H9 (cell line): ENCODE results near the gene CCDC81. TPM values are rescaled to one million over a fixed set of nuclear protein-coding genes. Genes with fewer than 3 reads are reported as not detected.
"Not testable (repeated sequence)": the region's sequence is repeated elsewhere in the genome, so short reads cannot be mapped to it uniquely, and the experiment has no call there.

Experiments used
- DNase-seq: peaks from one replicate; pipeline ENCODE4 v3.0.0-alpha.2; 2017
- H2AFZ ChIP-seq: one replicate; pipeline ENCODE4 v1.6.1; 2013; ENCODE audit warnings: mild to moderate bottlenecking, low read length, control low read depth, moderate library complexity
- H2AK5ac ChIP-seq: 2 replicates; pipeline ENCODE4 v1.6.1; 2013; ENCODE audit warnings: low read length, control low read depth, mixed read lengths; ENCODE audit not compliant: insufficient read length
- H2BK120ac ChIP-seq: one replicate; pipeline ENCODE4 v1.6.1; 2013; ENCODE audit warnings: low read depth, mild to moderate bottlenecking, low read length, control low read depth, inconsistent platforms; ENCODE audit not compliant: poor library complexity, severe bottlenecking
- H2BK12ac ChIP-seq: 2 replicates; pipeline ENCODE4 v1.6.1; 2013; ENCODE audit warnings: low read length, control low read depth, mixed read lengths, low read depth; ENCODE audit not compliant: insufficient read length
- H2BK15ac ChIP-seq: 2 replicates; pipeline ENCODE4 v1.6.1; 2013; ENCODE audit warnings: low read depth, low read length, control low read depth
- H2BK20ac ChIP-seq: one replicate; pipeline ENCODE4 v1.6.1; 2013; ENCODE audit warnings: low read depth, mild to moderate bottlenecking, low read length, control low read depth, inconsistent platforms; ENCODE audit not compliant: poor library complexity, severe bottlenecking
- H2BK5ac ChIP-seq: 2 replicates; pipeline ENCODE4 v1.6.1; 2013; ENCODE audit warnings: low read length, control low read depth, mixed read lengths; ENCODE audit not compliant: insufficient read length
- H3K14ac ChIP-seq: 2 replicates; pipeline ENCODE4 v1.6.1; 2013; ENCODE audit warnings: low read length, control low read depth; ENCODE audit not compliant: insufficient read depth
- H3K18ac ChIP-seq: 2 replicates; pipeline ENCODE4 v1.6.1; 2013; ENCODE audit warnings: low read depth, mild to moderate bottlenecking, mixed read lengths, low read length, control low read depth; ENCODE audit not compliant: insufficient read length
- H3K23ac ChIP-seq: 2 replicates; pipeline ENCODE4 v1.6.1; 2013; ENCODE audit warnings: low read length, control low read depth, mixed read lengths, low read depth; ENCODE audit not compliant: insufficient read length
- H3K23me2 ChIP-seq: 2 replicates; pipeline ENCODE4 v1.6.1; 2013; ENCODE audit warnings: low read depth, mild to moderate bottlenecking, mixed read lengths, low read length, control low read depth; ENCODE audit not compliant: insufficient read length, poor library complexity, severe bottlenecking
- H3K27ac ChIP-seq: 2 replicates; pipeline ENCODE4 v1.5.1; 2013; ENCODE audit warnings: low read length, control low read depth, mixed read lengths, low read depth; ENCODE audit not compliant: insufficient read length
- H3K27me3 ChIP-seq: 2 replicates; pipeline ENCODE4 v1.6.1; 2013; ENCODE audit warnings: low read length, control low read depth, inconsistent platforms; ENCODE audit not compliant: insufficient read depth
- H3K4ac ChIP-seq: 2 replicates; pipeline ENCODE4 v1.6.1; 2013; ENCODE audit warnings: low read depth, mild to moderate bottlenecking, control low read depth, inconsistent platforms, low read length, moderate library complexity
- H3K4me1 ChIP-seq: 2 replicates; pipeline ENCODE4 v1.6.1; 2013; ENCODE audit warnings: low read length, control low read depth, inconsistent platforms; ENCODE audit not compliant: insufficient read depth
- H3K4me2 ChIP-seq: 2 replicates; pipeline ENCODE4 v1.6.1; 2013; ENCODE audit warnings: low read length, control low read depth, mixed read lengths; ENCODE audit not compliant: insufficient read length, insufficient read depth
- H3K56ac ChIP-seq: 2 replicates; pipeline ENCODE4 v1.6.1; 2013; ENCODE audit warnings: low read depth, mild to moderate bottlenecking, mixed read lengths, low read length, control low read depth; ENCODE audit not compliant: insufficient read length
- H3K79me1 ChIP-seq: 2 replicates; pipeline ENCODE4 v1.6.1; 2013; ENCODE audit warnings: low read depth, mild to moderate bottlenecking, moderate library complexity, low read length, control low read depth, inconsistent platforms; ENCODE audit not compliant: insufficient read depth, poor library complexity, severe bottlenecking
- H3K79me2 ChIP-seq: 2 replicates; pipeline ENCODE4 v1.6.1; 2013; ENCODE audit warnings: low read length, control low read depth, inconsistent platforms; ENCODE audit not compliant: insufficient read depth
- H3K9ac ChIP-seq: 2 replicates; pipeline ENCODE4 v1.6.1; 2013; ENCODE audit warnings: low read length, control low read depth, mixed read lengths; ENCODE audit not compliant: insufficient read length; ENCODE audit errors: extremely low read depth
- H3K9me3 ChIP-seq: one replicate; pipeline ENCODE4 v1.6.1; 2013; ENCODE audit warnings: low read depth, low read length, inconsistent platforms; ENCODE audit not compliant: control insufficient read depth
- H3T11ph ChIP-seq: one replicate; pipeline ENCODE4 v1.6.1; 2013; ENCODE audit warnings: mild to moderate bottlenecking, low read length, control low read depth, inconsistent platforms
- H4K20me1 ChIP-seq: one replicate; pipeline ENCODE4 v1.6.1; 2013; ENCODE audit not compliant: control insufficient read depth, insufficient read length, insufficient read depth
- H4K5ac ChIP-seq: 2 replicates; pipeline ENCODE4 v1.6.1; 2013; ENCODE audit warnings: low read depth, mild to moderate bottlenecking, mixed read lengths, low read length, control low read depth; ENCODE audit not compliant: insufficient read length
- H4K8ac ChIP-seq: replicated peaks from 2 replicates; pipeline ENCODE4 v1.6.1; 2013; ENCODE audit warnings: low read length, control low read depth, mixed read lengths, low read depth; ENCODE audit not compliant: insufficient read length
- H4K91ac ChIP-seq: 2 replicates; pipeline ENCODE4 v1.6.1; 2013; ENCODE audit warnings: low read depth, mild to moderate bottlenecking, moderate library complexity, mixed read lengths, low read length, control low read depth; ENCODE audit not compliant: insufficient read length
- H3K27ac Mint-ChIP-seq, 3 experiments: 2 replicates in 2 of 3; 3 replicates in 1 of 3; pipeline ENCODE4 v1.8.0; 2020 to 2021; ENCODE audit warnings: mixed read lengths in 3 of 3, mild to moderate bottlenecking in 1 of 3, moderate library complexity in 1 of 3
- H3K27me3 Mint-ChIP-seq: 2 replicates; pipeline ENCODE4 v1.8.0; 2021; ENCODE audit warnings: low read depth, mild to moderate bottlenecking, moderate library complexity, mixed read lengths
- H3K36me3 Mint-ChIP-seq, 3 experiments: 2 replicates in 2 of 3; 3 replicates in 1 of 3; pipeline ENCODE4 v1.8.0; 2020 to 2021; ENCODE audit warnings: low read depth in 3 of 3, mixed read lengths in 3 of 3; ENCODE audit not compliant: insufficient read depth in 1 of 3
- H3K4me1 Mint-ChIP-seq, 2 experiments: 2 replicates each; pipeline ENCODE4 v1.8.0; 2020; ENCODE audit warnings: mixed read lengths in 2 of 2
- H3K4me3 Mint-ChIP-seq, 2 experiments: 2 replicates in 1 of 2; 3 replicates in 1 of 2; pipeline ENCODE4 v1.8.0; 2020 to 2021; ENCODE audit warnings: mild to moderate bottlenecking in 2 of 2, mixed read lengths in 2 of 2, moderate library complexity in 1 of 2
- H3K9me3 Mint-ChIP-seq, 2 experiments: 2 replicates in 1 of 2; 3 replicates in 1 of 2; pipeline ENCODE4 v1.8.0; 2020; ENCODE audit warnings: mild to moderate bottlenecking in 2 of 2, mixed read lengths in 2 of 2, moderate library complexity in 1 of 2
- CTCF ChIP-seq: fragments of 200-600 bp; sonication (generic); conservative IDR thresholded peaks from 3 replicates; pipeline ENCODE4 v1.8.0; 2021; ENCODE audit warnings: antibody characterized with exemption, mild to moderate bottlenecking
- WGBS: extraction: QIAGEN DNeasy Blood & Tissue Kit; methylation state at CpG from one replicate; pipeline ENCODE4 v1.1.7; 2013; ENCODE audit warnings: missing lambda C conversion rate, low lambda C conversion rate, mixed read lengths; ENCODE audit not compliant: insufficient read length; ENCODE audit errors: extremely low coverage; 5-methylcytosine and 5-hydroxymethylcytosine counted together
- total RNA-seq: library from RNA; stranded (reverse); gene quantifications from 2 replicates; pipeline ENCODE4 v1.2.1, GENCODE V29; 2021

Gene CCDC81
- total RNA-seq, 1 experiment from 2014 or later, result 0.52 TPM

GRCh38 chr11:86416494-86416893 lies 41.8 kb downstream of the CCDC81 start:
- peaks cover 0 to 5% of the 10 kb centered on the region in 2 experiments; a peak in 2 of 4 replicates for H3K4me1 Mint-ChIP-seq
- no peak overlapping the region for H3T11ph ChIP-seq
- H4K5ac ChIP-seq, result no peak overlapping the region
- no peak overlapping the region for H3K14ac ChIP-seq
- no peaks in the 10 kb centered on the region for H3K9me3 Mint-ChIP-seq
- H3K27ac Mint-ChIP-seq, result no peak overlapping the region
- no CpG with 5 or more reads among the region's 1 CpG for WGBS
- no peak overlapping the region for H3K23ac ChIP-seq
- no peak overlapping the region for H2BK120ac ChIP-seq
- no peak overlapping the region for H2AFZ ChIP-seq
- H3K4me2 ChIP-seq, result no peak overlapping the region
- no peak overlapping the region for H2BK5ac ChIP-seq
- DNase-seq, result no peak
- no peak overlapping the region for H2BK12ac ChIP-seq
- H4K91ac ChIP-seq, result no peak overlapping the region
- H4K20me1 ChIP-seq, result no peaks in the 10 kb centered on the region
- H2BK15ac ChIP-seq, result no peak overlapping the region
- H3K9ac ChIP-seq, result no peak overlapping the region
- H3K4me3 Mint-ChIP-seq, result no peak overlapping the region
- no peak overlapping the region for H3K56ac ChIP-seq
- H3K23me2 ChIP-seq, result no peaks in the 10 kb centered on the region
- no peaks in the 10 kb centered on the region for H3K79me2 ChIP-seq
- H3K27me3 Mint-ChIP-seq, result no peaks in the 10 kb centered on the region
- H3K27me3 ChIP-seq, result no peaks in the 10 kb centered on the region
- H3K4ac ChIP-seq, result no peak overlapping the region
- H3K9me3 ChIP-seq, result no peaks in the 10 kb centered on the region
- H3K79me1 ChIP-seq, result no peaks in the 10 kb centered on the region
- H4K8ac ChIP-seq, result no peak overlapping the region
- H3K27ac ChIP-seq, result no peak overlapping the region
- H2AK5ac ChIP-seq, result no peak overlapping the region
- H3K4me1 ChIP-seq, result no peaks in the 10 kb centered on the region
- H3K36me3 Mint-ChIP-seq, result no peaks in the 10 kb centered on the region; a peak in 1 of 7 replicates
- no peak for TF ChIP-seq CTCF
- no peak overlapping the region for H3K18ac ChIP-seq
- no peak overlapping the region for H2BK20ac ChIP-seq

- not testable (repeated sequence) for H3K14ac ChIP-seq, H3K79me1 ChIP-seq, H3K4me2 ChIP-seq, DNase-seq, H2BK120ac ChIP-seq, H3K27me3 ChIP-seq, H3K36me3 Mint-ChIP-seq, H2AFZ ChIP-seq, H3K18ac ChIP-seq, H4K5ac ChIP-seq, H3K9me3 Mint-ChIP-seq, H4K20me1 ChIP-seq, H3K4ac ChIP-seq, H3K79me2 ChIP-seq, H2AK5ac ChIP-seq, H3K9ac ChIP-seq, H2BK5ac ChIP-seq, H3K9me3 ChIP-seq, H3K4me1 ChIP-seq, H2BK20ac ChIP-seq, H3K4me3 Mint-ChIP-seq, H3T11ph ChIP-seq, H2BK12ac ChIP-seq, H4K91ac ChIP-seq, H3K4me1 Mint-ChIP-seq, H3K27me3 Mint-ChIP-seq, H3K23me2 ChIP-seq, H4K8ac ChIP-seq, H2BK15ac ChIP-seq, H3K56ac ChIP-seq, H3K27ac ChIP-seq, H3K27ac Mint-ChIP-seq, H3K23ac ChIP-seq
- WGBS, result no CpG with 5 or more reads among the region's 9 CpGs
Observed at GRCh38 chr11:86416951-86417350, 42.3 kb downstream of the CCDC81 start.
